Omental fat pad (tissue), 4 donors: Measurements from ENCODE around the gene RPL5. TPM values are rescaled to one million over a fixed set of nuclear protein-coding genes. Genes with fewer than 3 reads are reported as not detected.

Source experiments
- small RNA-seq: library from RNA; depleted of rRNA; stranded (forward); fragments of <200 nt; gene quantifications from one replicate; pipeline ENCODE3, GENCODE V24; 2016
- total RNA-seq, 4 donors: library from RNA; depleted of rRNA; stranded (reverse); fragments of >200 nt; gene quantifications; one replicate each; pipeline ENCODE4 v1.1.0, GENCODE V29; 2016

Gene RPL5
- total RNA-seq, 4 donors from 2014 or later, result 1,480 to 1,916 (median 1,561) TPM

Small RNAs within 50 kb of the gene (small RNA-seq; reads per million reads assigned to genes)
- gene RF00432 (not detected), gene SNORA66 (12.8 reads per million, percentile 90 among the genes with 10 or more reads in this experiment), gene SNORD21 (not detected)

Other genes with a start within 250 kb of the RPL5 start
- gene EVI5, start 46.9 kb upstream of the RPL5 start, total RNA-seq, result 10 to 100 TPM; 25.9 to 38.3 (median 30.7) TPM
- gene DIPK1A, start 129.4 kb downstream of the RPL5 start, total RNA-seq, result 10 to 100 TPM in 3 of 4 donors, 1 to 10 TPM in 1; 9.1 to 27.2 (median 18.3) TPM
- gene MTF2, start 247.2 kb downstream of the RPL5 start, total RNA-seq, result 10 to 100 TPM in 3 of 4 donors, 1 to 10 TPM in 1; 8.4 to 27.6 (median 14.1) TPM